Endothelial cell (in vitro differentiated cells): ENCODE measurements around the gene TAS2R8. TPM values are rescaled to one million over a fixed set of nuclear protein-coding genes. Genes with fewer than 3 reads are reported as not detected.

ENCODE experiments used
- DNase-seq: peaks from one replicate; pipeline ENCODE4 v3.0.0; 2021; ENCODE audit warnings: low spot score
- H3K27ac Mint-ChIP-seq: one replicate; pipeline ENCODE4 v1.8.0; 2021; ENCODE audit warnings: mixed read lengths, inconsistent platforms; ENCODE audit not compliant: unreplicated experiment
- H3K27me3 Mint-ChIP-seq: one replicate; pipeline ENCODE4 v1.8.0; 2021; ENCODE audit warnings: mild to moderate bottlenecking, moderate library complexity, mixed read lengths, inconsistent platforms; ENCODE audit not compliant: unreplicated experiment
- H3K36me3 Mint-ChIP-seq: one replicate; pipeline ENCODE4 v1.8.0; 2021; ENCODE audit warnings: mild to moderate bottlenecking, low read depth, mixed read lengths, inconsistent platforms; ENCODE audit not compliant: unreplicated experiment
- H3K4me1 Mint-ChIP-seq: one replicate; pipeline ENCODE4 v1.8.0; 2021; ENCODE audit warnings: mild to moderate bottlenecking, mixed read lengths, inconsistent platforms; ENCODE audit not compliant: unreplicated experiment
- H3K4me3 Mint-ChIP-seq: one replicate; pipeline ENCODE4 v1.8.0; 2021; ENCODE audit warnings: mild to moderate bottlenecking, mixed read lengths, inconsistent platforms; ENCODE audit not compliant: unreplicated experiment
- H3K9me3 Mint-ChIP-seq: one replicate; pipeline ENCODE4 v1.8.0; 2021; ENCODE audit warnings: mixed read lengths, inconsistent platforms; ENCODE audit not compliant: unreplicated experiment
- CTCF ChIP-seq: fragments of 200-600 bp; sonication (generic); IDR thresholded peaks from one replicate; pipeline ENCODE4 v1.5.0; 2021; ENCODE audit warnings: antibody characterized with exemption; ENCODE audit not compliant: unreplicated experiment
- total RNA-seq: library from RNA; stranded (reverse); fragmentation: NEBNext Ultra II Directional; extraction: Animal tissue kit (Norgen Biotek cat#: 25700); gene quantifications from one replicate; pipeline ENCODE4 v1.2.1, GENCODE V29; 2021; ENCODE audit not compliant: unreplicated experiment

The TAS2R8 gene
- total RNA-seq, 1 donor from 2014 or later = 0.44 TPM

DNA sequence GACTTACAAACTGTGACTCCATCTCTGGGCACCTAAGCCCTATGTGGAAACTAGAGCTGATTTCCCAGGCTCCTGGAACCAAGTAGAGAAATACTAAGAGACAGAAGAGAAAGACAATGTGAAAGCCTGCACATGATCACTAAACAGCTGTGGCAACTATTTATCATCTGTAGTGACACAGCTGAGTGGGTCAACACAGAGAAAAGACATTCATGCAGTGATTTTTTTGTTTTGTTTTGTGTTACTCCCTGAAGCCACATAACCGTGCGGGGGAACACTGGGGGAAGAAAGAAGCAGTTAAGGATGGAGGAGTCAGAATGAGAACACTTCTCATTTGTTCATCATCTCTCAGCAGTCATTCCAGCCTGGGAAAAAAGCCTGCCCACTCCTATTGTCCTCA, 40.7 kb upstream of the TAS2R8 start:
- Mint-ChIP-seq H3K4me3 (no peak overlapping the region), H3K9me3 (no peaks in the 10 kb centered on the region), H3K27me3 (no peaks in the 10 kb centered on the region), H3K27ac (no peak overlapping the region), H3K4me1 (no peaks in the 10 kb centered on the region), H3K36me3 (peaks cover 5% of the 10 kb centered on the region)
- no peak for DNase-seq
- no peak for TF ChIP-seq CTCF

- H3K27ac Mint-ChIP-seq = no peak overlapping the region
- no peak for TF ChIP-seq CTCF
- H3K36me3 Mint-ChIP-seq = peaks cover 5% of the 10 kb centered on the region
- H3K4me1 Mint-ChIP-seq = no peaks in the 10 kb centered on the region
- no peaks in the 10 kb centered on the region for H3K27me3 Mint-ChIP-seq
- H3K4me3 Mint-ChIP-seq = no peak overlapping the region
- no peaks in the 10 kb centered on the region for H3K9me3 Mint-ChIP-seq
- no peak for DNase-seq
Measured at GRCh38 chr12:10842862-10843261, 35.8 kb upstream of the TAS2R8 start.

DNA sequence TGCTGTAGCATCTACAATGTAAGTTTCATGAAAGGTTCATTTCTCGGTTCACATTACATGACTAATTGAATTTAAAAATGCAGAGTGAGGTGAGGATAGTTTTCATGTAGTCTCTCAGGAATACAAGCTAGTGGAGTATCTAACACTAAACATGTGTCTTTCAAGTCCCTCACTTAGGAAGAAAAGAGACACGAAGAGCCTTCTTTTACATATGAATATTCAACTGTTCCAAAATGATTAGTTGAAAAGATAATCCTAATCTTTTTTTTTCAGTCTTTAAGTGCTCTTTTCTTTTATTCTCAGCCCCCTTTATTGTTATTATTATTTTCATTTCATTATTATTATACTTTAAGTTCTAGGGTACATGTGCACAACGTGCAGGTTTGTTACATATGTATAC, 31.4 kb upstream of the TAS2R8 start:
- no peak for DNase-seq
- Mint-ChIP-seq H3K27ac (no peak overlapping the region), H3K36me3 (no peaks in the 10 kb centered on the region), H3K4me1 (no peaks in the 10 kb centered on the region), H3K4me3 (no peak overlapping the region), H3K9me3 (no peaks in the 10 kb centered on the region), H3K27me3 (no peaks in the 10 kb centered on the region)
- TF ChIP-seq CTCF = no peak

DNA sequence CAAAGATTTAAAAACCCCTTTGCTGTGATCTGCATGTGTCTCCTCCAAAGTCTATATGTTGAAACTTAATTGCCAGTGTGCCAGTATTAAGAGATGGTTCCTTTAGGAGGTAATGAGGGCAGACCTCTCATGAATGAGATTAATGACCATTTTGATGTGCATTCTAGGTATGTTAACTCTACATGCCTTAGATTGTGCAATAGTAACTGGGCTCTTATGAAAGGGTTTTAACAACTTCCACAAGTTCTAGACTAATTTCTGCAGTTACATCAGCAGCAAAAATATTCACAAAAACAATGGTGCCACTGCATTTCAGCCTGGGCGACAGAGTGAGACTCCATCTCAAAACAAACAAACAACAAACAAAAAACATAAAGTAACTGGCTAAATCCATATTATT, 22.9 kb upstream of the TAS2R8 start:
- no peak overlapping the region for H3K27ac Mint-ChIP-seq
- DNase-seq = no peak
- H3K27me3 Mint-ChIP-seq = no peaks in the 10 kb centered on the region
- no peaks in the 10 kb centered on the region for H3K36me3 Mint-ChIP-seq
- no peak for TF ChIP-seq CTCF
- no peaks in the 10 kb centered on the region for H3K4me1 Mint-ChIP-seq
- no peaks in the 10 kb centered on the region for H3K9me3 Mint-ChIP-seq
- no peak overlapping the region for H3K4me3 Mint-ChIP-seq

- no peak for TF ChIP-seq CTCF
- Mint-ChIP-seq H3K27ac (no peak within 1 kb of the TSS), H3K9me3 (no peaks in the 10 kb centered on the region), H3K27me3 (no peaks in the 10 kb centered on the region), H3K4me1 (peaks cover 2% of the 10 kb centered on the region), H3K4me3 (no peak within 1 kb of the TSS), H3K36me3 (no peaks in the 10 kb centered on the region)
- no peak for DNase-seq
Measured at GRCh38 chr12:10826258-10826657, 19.2 kb upstream of the TAS2R8 start, which contains the start of gene TAS2R10. TSS of gene TAS2R10 (minus strand) at chr12:10826358. CDS start at chr12:10826269, 89 bp downstream.
